HTERT RPE-1 (cell line): Measurements from ENCODE around the gene OR4C13.
"Not testable (repeated sequence)": the region's sequence is repeated elsewhere in the genome, so short reads cannot be mapped to it uniquely, and the experiment has no call there.

ENCODE experiments used
- in situ Hi-C: fragments of 300-500 bp; cut with MboI; formaldehyde crosslinking; loops from 4 replicates; pipeline ENCODE4 v1.14.3; 2020; ENCODE audit warnings: low sequenced_read_pairs

OR4C13 gene

GRCh38 chr11:49952091-49952490 lies at the start of gene OR4C13:
OR4C13 (plus strand) TSS chr11:49952391; CDS start chr11:49952423, 32 bp downstream.
- in situ Hi-C loops = no loop called here

GRCh38 chr11:49911516-49911915 lies 40.7 kb upstream of the OR4C13 start:
- in situ Hi-C loops = not testable (repeated sequence)

GRCh38 chr11:49948701-49949100 lies 3.5 kb upstream of the OR4C13 start:
- in situ Hi-C loops = not testable (repeated sequence)

- in situ Hi-C loops = not testable (repeated sequence)
Observed at GRCh38 chr11:49973439-49973838, 21.2 kb downstream of the OR4C13 start.

- in situ Hi-C loops = not testable (repeated sequence)
Observed at GRCh38 chr11:49982435-49982834, 30.2 kb downstream of the OR4C13 start, which contains the start of gene OR4C12. OR4C12 (minus strand) TSS chr11:49982535; CDS start chr11:49982501, 34 bp downstream.

- in situ Hi-C loops = no loop called here
Observed at GRCh38 chr11:49995565-49995964, 43.4 kb downstream of the OR4C13 start.
